EH (cell line): Measurements from ENCODE around the gene CLNS1A.

ENCODE experiments used
- DNase-seq: peaks from one replicate; pipeline ENCODE4 v3.0.0-alpha.2; 2015; ENCODE audit warnings: low read depth

The CLNS1A gene

GRCh38 chr11:77617892-77618291 is 19.7 kb downstream of the CLNS1A start:
- DNase-seq = peak; percentile 83

- DNase-seq = no peak
Observed at GRCh38 chr11:77611921-77612320, 25.7 kb downstream of the CLNS1A start.

GRCh38 chr11:77609234-77609633 is 28.4 kb downstream of the CLNS1A start:
- DNase-seq = no peak

- DNase-seq = no peak
Observed at GRCh38 chr11:77604281-77604680, 33.3 kb downstream of the CLNS1A start.

GRCh38 chr11:77602381-77603088 is 35.1 kb downstream of the CLNS1A start:
- peak; percentile 90 for DNase-seq

GRCh38 chr11:77598195-77598594 is 39.4 kb downstream of the CLNS1A start:
- no peak for DNase-seq

- DNase-seq = peak; percentile 80
Observed at GRCh38 chr11:77596626-77597025, 41.0 kb downstream of the CLNS1A start.

GRCh38 chr11:77593883-77594282 is 43.7 kb downstream of the CLNS1A start:
- DNase-seq = no peak

- no peak for DNase-seq
Observed at GRCh38 chr11:77592727-77593126, 44.9 kb downstream of the CLNS1A start.

GRCh38 chr11:77590194-77590782 is 47.3 kb downstream of the CLNS1A start:
- DNase-seq = peak; percentile 32

- DNase-seq = peak; percentile 85
Observed at GRCh38 chr11:77589521-77590193, 47.9 kb downstream of the CLNS1A start, which contains the start of gene AQP11. Gene AQP11 (plus strand): TSS chr11:77589953. CDS start chr11:77589993, 40 bp downstream.

GRCh38 chr11:77589181-77589520 is 48.4 kb downstream of the CLNS1A start:
- no peak for DNase-seq

GRCh38 chr11:77580712-77581337 is 56.8 kb downstream of the CLNS1A start:
- peak; percentile 13 for DNase-seq

- DNase-seq = peak; percentile 38
Observed at GRCh38 chr11:77575428-77575827, 62.2 kb downstream of the CLNS1A start.

GRCh38 chr11:77570896-77571295 is 66.7 kb downstream of the CLNS1A start:
- peak; percentile 28 for DNase-seq

GRCh38 chr11:77569676-77570070 is 67.9 kb downstream of the CLNS1A start:
- DNase-seq = no peak

GRCh38 chr11:77568916-77569675 is 68.5 kb downstream of the CLNS1A start:
- DNase-seq = no peak

GRCh38 chr11:77568306-77568705 is 69.3 kb downstream of the CLNS1A start:
- no peak for DNase-seq
